ENCODE results near the gene CACNB4.

Gene CACNB4

DNA sequence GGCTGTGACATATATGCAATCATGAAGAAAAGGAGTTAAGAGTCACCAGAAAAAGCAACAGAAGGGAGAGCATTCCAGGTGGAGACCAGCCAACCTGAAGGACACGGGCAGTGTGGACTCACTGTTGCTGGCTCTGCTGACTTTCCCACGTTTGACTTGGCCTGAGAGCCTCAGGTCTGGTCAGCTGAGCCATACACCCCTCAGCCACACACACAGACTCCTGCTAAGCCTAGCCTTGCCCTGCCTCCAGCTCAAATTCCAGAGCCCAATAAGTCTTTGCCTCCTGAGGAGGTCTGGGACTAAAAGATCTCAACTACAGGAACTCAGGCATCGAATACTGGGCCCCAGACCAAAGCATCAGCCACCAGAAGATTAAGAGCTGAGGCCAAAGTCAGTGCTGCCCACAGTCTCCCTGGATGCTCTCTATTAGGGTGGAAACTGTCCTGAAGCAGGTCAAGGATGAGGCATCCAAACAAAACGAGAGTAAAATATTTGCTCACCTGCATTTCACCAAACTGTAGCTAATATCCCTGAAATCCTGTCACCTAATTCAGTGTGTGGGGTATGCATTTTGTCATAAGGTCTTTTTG lies 23.3 kb downstream of the CACNB4 start:
- Mint-ChIP-seq H3K4me1 (ENCODE audit: low read depth) (peaks cover 7% of the 10 kb centered on the region), H3K27me3 (no peaks in the 10 kb centered on the region), H3K4me3 (no peak overlapping the region), H3K36me3 (ENCODE audit: low read depth) (no peaks in the 10 kb centered on the region), H3K9me3 (no peaks in the 10 kb centered on the region), H3K27ac (no peak overlapping the region)
- intact Hi-C loops (cut with micrococcal nuclease), result no loop called here

- no peaks in the 10 kb centered on the region for H3K36me3 Mint-ChIP-seq (ENCODE audit: low read depth)
- no peak overlapping the region for H3K27ac Mint-ChIP-seq
- intact Hi-C loops (cut with micrococcal nuclease), result no loop called here
- H3K4me1 Mint-ChIP-seq (ENCODE audit: low read depth), result peaks cover 15% of the 10 kb centered on the region
- no peak overlapping the region for H3K4me3 Mint-ChIP-seq
- H3K27me3 Mint-ChIP-seq, result no peaks in the 10 kb centered on the region
- no peaks in the 10 kb centered on the region for H3K9me3 Mint-ChIP-seq
Observed at GRCh38 chr2:152072011-152072410, 26.8 kb downstream of the CACNB4 start.

GRCh38 chr2:152071518-152071917 lies 27.3 kb downstream of the CACNB4 start:
- no peak overlapping the region for H3K27ac Mint-ChIP-seq
- H3K9me3 Mint-ChIP-seq, result no peaks in the 10 kb centered on the region
- no peaks in the 10 kb centered on the region for H3K36me3 Mint-ChIP-seq (ENCODE audit: low read depth)
- H3K27me3 Mint-ChIP-seq, result no peaks in the 10 kb centered on the region
- peaks cover 15% of the 10 kb centered on the region for H3K4me1 Mint-ChIP-seq (ENCODE audit: low read depth)
- intact Hi-C loops (cut with micrococcal nuclease), result no loop called here
- H3K4me3 Mint-ChIP-seq, result no peak overlapping the region

GRCh38 chr2:152071092-152071491 lies 27.8 kb downstream of the CACNB4 start:
- no peak overlapping the region for H3K4me3 Mint-ChIP-seq
- H3K4me1 Mint-ChIP-seq (ENCODE audit: low read depth), result peaks cover 17% of the 10 kb centered on the region
- H3K27ac Mint-ChIP-seq, result no peak overlapping the region
- H3K36me3 Mint-ChIP-seq (ENCODE audit: low read depth), result no peaks in the 10 kb centered on the region
- no peaks in the 10 kb centered on the region for H3K9me3 Mint-ChIP-seq
- intact Hi-C loops (cut with micrococcal nuclease), result no loop called here
- peaks cover 1% of the 10 kb centered on the region for H3K27me3 Mint-ChIP-seq

DNA sequence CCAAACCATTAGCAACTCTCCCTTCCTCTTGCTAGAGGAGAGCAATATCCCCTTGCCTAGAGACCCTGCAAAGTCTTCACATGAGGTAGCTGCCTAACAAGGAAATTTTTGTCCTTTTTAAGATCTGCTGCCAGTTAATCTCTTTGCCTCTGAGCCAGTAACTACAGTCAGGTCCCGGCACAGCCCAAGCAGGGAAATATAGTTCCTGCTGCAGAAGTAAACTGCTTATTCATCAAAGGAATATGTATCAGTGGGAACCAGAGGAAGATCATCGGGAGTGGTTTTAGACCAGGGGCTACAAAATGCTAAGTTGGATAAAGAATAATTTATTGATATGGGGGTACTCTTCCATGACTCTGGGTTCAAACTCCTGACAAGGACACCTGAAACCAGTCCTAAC lies 30.6 kb downstream of the CACNB4 start:
- no peaks in the 10 kb centered on the region for H3K9me3 Mint-ChIP-seq
- H3K36me3 Mint-ChIP-seq (ENCODE audit: low read depth), result no peaks in the 10 kb centered on the region
- H3K27ac Mint-ChIP-seq, result no peak overlapping the region
- H3K4me1 Mint-ChIP-seq (ENCODE audit: low read depth), result peaks cover 19% of the 10 kb centered on the region
- H3K27me3 Mint-ChIP-seq, result peaks cover 2% of the 10 kb centered on the region
- no peak overlapping the region for H3K4me3 Mint-ChIP-seq
- intact Hi-C loops (cut with micrococcal nuclease), result no loop called here

GRCh38 chr2:152067823-152068222 lies 31.0 kb downstream of the CACNB4 start:
- Mint-ChIP-seq H3K27me3 (peaks cover 2% of the 10 kb centered on the region), H3K27ac (no peak overlapping the region), H3K36me3 (ENCODE audit: low read depth) (no peaks in the 10 kb centered on the region), H3K4me1 (ENCODE audit: low read depth) (peaks cover 21% of the 10 kb centered on the region), H3K9me3 (no peaks in the 10 kb centered on the region), H3K4me3 (no peak overlapping the region)
- intact Hi-C loops (cut with micrococcal nuclease), result no loop called here

GRCh38 chr2:152065945-152066344 lies 32.9 kb downstream of the CACNB4 start:
- H3K27ac Mint-ChIP-seq, result no peak overlapping the region
- intact Hi-C loops (cut with micrococcal nuclease), result no loop called here
- peaks cover 22% of the 10 kb centered on the region for H3K4me1 Mint-ChIP-seq (ENCODE audit: low read depth)

GRCh38 chr2:152064001-152064400 lies 34.8 kb downstream of the CACNB4 start:
- H3K4me1 Mint-ChIP-seq (ENCODE audit: low read depth), result peaks cover 20% of the 10 kb centered on the region
- peaks cover 11% of the 10 kb centered on the region for H3K27me3 Mint-ChIP-seq
- H3K36me3 Mint-ChIP-seq (ENCODE audit: low read depth), result peaks cover 7% of the 10 kb centered on the region
- H3K27ac Mint-ChIP-seq, result no peak overlapping the region
- intact Hi-C loops (cut with micrococcal nuclease), result no loop called here
- peaks cover 12% of the 10 kb centered on the region for H3K9me3 Mint-ChIP-seq
- no peak overlapping the region for H3K4me3 Mint-ChIP-seq

More at GRCh38 chr2:152065945-152066344, 32.9 kb downstream of the CACNB4 start:
- Mint-ChIP-seq H3K27me3 (peaks cover 2% of the 10 kb centered on the region), H3K36me3 (ENCODE audit: low read depth) (no peaks in the 10 kb centered on the region), H3K4me3 (no peak overlapping the region), H3K9me3 (no peaks in the 10 kb centered on the region)

DNA sequence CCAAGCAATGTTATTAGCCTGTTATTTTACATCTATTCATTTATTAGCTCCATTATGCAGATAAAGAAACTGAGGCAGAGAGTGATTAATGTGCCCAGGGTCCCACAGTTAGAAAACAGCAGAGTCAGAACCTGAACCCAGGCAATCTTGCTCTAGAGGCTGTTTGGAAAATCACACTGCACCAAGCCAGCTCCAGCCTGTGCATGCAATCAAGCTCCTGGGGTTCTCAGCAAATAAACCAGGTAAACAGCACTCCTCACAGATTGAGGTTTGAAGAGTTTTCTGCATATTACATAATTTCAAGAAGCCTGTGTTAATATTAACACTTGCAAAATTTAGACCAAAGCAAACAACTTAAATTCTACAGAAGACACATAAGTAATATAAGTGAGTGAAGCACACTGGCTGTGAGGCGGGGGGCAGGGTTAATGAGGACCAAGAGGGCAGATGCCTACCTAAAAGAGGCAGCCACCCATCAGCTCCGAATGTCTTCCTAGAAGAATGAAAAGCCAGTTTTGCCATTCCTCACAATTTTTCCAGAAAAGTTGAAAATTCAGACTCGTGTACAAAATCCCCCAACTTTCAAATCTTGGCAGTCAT lies 35.4 kb downstream of the CACNB4 start:
- Mint-ChIP-seq H3K4me1 (ENCODE audit: low read depth) (peaks cover 18% of the 10 kb centered on the region), H3K9me3 (peaks cover 17% of the 10 kb centered on the region), H3K36me3 (ENCODE audit: low read depth) (peaks cover 13% of the 10 kb centered on the region), H3K4me3 (no peak overlapping the region), H3K27me3 (peaks cover 13% of the 10 kb centered on the region), H3K27ac (no peak overlapping the region)
- intact Hi-C loops (cut with micrococcal nuclease), result no loop called here

GRCh38 chr2:152062125-152063091 lies 36.4 kb downstream of the CACNB4 start:
- Mint-ChIP-seq H3K9me3 (peaks cover 24% of the 10 kb centered on the region), H3K27me3 (peaks cover 21% of the 10 kb centered on the region), H3K36me3 (ENCODE audit: low read depth) (peaks cover 18% of the 10 kb centered on the region), H3K4me1 (ENCODE audit: low read depth) (peaks cover 12% of the 10 kb centered on the region), H3K27ac (no peak overlapping the region), H3K4me3 (no peak overlapping the region)
- intact Hi-C loops (cut with micrococcal nuclease), result no loop called here

DNA sequence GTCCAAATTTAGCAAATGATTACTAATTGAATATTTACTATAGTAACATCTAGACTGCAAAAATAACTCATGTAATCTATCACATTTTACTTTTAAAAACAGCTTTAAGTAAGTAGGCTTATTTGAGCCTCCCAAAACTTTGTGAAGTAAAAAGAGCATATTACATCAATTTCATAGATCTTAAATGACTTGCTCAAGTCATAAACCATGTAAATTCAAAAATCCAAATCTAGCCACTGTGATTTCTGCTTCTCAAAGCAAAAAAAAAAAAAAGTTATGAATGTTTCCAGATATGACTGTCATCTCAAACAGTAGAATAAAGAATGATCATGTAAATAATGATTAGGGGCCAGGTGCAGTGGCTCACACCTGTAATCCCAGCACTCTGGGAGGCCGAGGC lies 37.5 kb downstream of the CACNB4 start:
- Mint-ChIP-seq H3K36me3 (ENCODE audit: low read depth) (peaks cover 18% of the 10 kb centered on the region), H3K4me3 (no peak overlapping the region), H3K4me1 (ENCODE audit: low read depth) (peaks cover 15% of the 10 kb centered on the region), H3K9me3 (peaks cover 24% of the 10 kb centered on the region), H3K27ac (no peak overlapping the region), H3K27me3 (peaks cover 30% of the 10 kb centered on the region)
- intact Hi-C loops (cut with micrococcal nuclease), result no loop called here

DNA sequence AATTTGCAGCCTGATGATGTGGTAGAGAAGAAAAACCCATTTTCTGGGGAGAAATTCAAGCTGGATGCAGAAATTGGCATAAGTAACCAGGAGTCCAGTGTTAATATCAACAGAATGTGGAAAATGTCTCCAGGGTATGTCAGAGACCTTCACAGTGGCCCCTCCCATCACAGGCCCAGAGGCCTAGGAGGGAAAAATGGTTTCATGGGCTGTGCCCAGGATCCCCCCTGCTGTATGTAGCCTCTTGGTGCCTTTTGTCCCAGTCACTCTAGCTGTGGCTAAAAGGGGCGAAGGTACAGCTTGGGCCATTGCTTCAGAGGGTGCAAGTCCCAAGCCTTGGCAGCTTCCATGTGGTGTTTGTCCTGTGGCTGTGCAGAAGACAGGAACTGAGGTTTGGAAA lies 40.2 kb downstream of the CACNB4 start:
- Mint-ChIP-seq H3K9me3 (peaks cover 24% of the 10 kb centered on the region), H3K36me3 (ENCODE audit: low read depth) (peaks cover 18% of the 10 kb centered on the region), H3K4me1 (ENCODE audit: low read depth) (peaks cover 31% of the 10 kb centered on the region), H3K27me3 (peaks cover 36% of the 10 kb centered on the region), H3K4me3 (no peak overlapping the region), H3K27ac (no peak overlapping the region)
- intact Hi-C loops (cut with micrococcal nuclease), result no loop called here

DNA sequence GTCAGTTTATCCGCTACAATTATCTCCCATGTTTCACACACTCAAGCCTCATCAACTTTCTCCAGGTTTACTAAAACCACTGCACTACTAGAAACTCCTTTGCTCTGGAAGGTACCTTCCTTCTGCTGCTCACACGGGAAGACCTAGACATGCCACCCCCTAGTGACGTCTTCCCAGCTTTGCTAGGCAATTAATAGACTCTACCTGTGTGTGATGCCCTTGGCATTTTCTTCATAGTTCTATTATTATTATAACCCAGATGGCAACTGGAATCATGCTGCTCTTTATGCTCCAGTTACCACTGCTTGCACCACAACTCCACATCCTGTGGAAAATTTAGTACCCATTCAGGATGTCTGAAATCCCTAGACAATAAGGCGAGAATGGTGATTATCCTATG lies 42.4 kb downstream of the CACNB4 start:
- peaks cover 18% of the 10 kb centered on the region for H3K36me3 Mint-ChIP-seq (ENCODE audit: low read depth)
- intact Hi-C loops (cut with micrococcal nuclease), result no loop called here
- H3K27me3 Mint-ChIP-seq, result peaks cover 36% of the 10 kb centered on the region
- peaks cover 27% of the 10 kb centered on the region for H3K4me1 Mint-ChIP-seq (ENCODE audit: low read depth)
- H3K27ac Mint-ChIP-seq, result peak overlapping the region; percentile 40
- no peak overlapping the region for H3K4me3 Mint-ChIP-seq
- H3K9me3 Mint-ChIP-seq, result peaks cover 24% of the 10 kb centered on the region

Data from dendritic cell treated with granulocyte-macrophage colony-stimulating factor and Interleukin-4, amounts not matched to agents 40 ng/mL and 50 ng/mL, for 4 days (primary cell).